Kidney (tissue), 22 donors: ENCODE results near the gene PDGFB. TPM values are rescaled to one million over a fixed set of nuclear protein-coding genes. Genes with fewer than 3 reads are reported as not detected.

Experiments
- DNase-seq, 5 donors: peaks; one replicate each; pipeline ENCODE4 v3.0.0-alpha.2; 2013 to 2020
- FAIRE-seq: peaks from 2 replicates; lab custom pipeline; 2012; peaks lifted over from hg19 to GRCh38; lab: Jason Lieb, UNC
- H3K27ac ChIP-seq, 2 donors: one replicate each; pipeline ENCODE4 v1.7.0; 2013; ENCODE audit warnings: low read depth in 2 of 2, low read length in 2 of 2, inconsistent platforms in 1 of 2
- H3K27me3 ChIP-seq: one replicate; pipeline ENCODE4 v1.7.1; 2013; ENCODE audit warnings: low read length, inconsistent platforms; ENCODE audit not compliant: control insufficient read depth, insufficient read depth
- H3K36me3 ChIP-seq, 3 donors: one replicate each; pipeline versions ENCODE4 v1.7.0 to v1.7.1; 2013; ENCODE audit warnings: low read length in 3 of 3, control low read depth in 1 of 3, inconsistent platforms in 1 of 3; ENCODE audit not compliant: insufficient read depth in 3 of 3, control insufficient read depth in 2 of 3
- H3K4me1 ChIP-seq, 3 donors: one replicate each; pipeline versions ENCODE4 v1.7.0 to v1.7.1; 2013; ENCODE audit warnings: low read length in 3 of 3, inconsistent platforms in 1 of 3, low read depth in 1 of 3; ENCODE audit not compliant: control insufficient read depth in 2 of 3, insufficient read depth in 2 of 3
- H3K4me3 ChIP-seq, 3 donors: one replicate each; pipeline versions ENCODE4 v1.7.0 to v1.8.1; 2013; ENCODE audit warnings: low read length in 3 of 3, control low read depth in 1 of 3, inconsistent platforms in 1 of 3
- H3K9ac ChIP-seq, 3 donors: one replicate each; pipeline versions ENCODE4 v1.7.0 to v1.7.1; 2013; ENCODE audit warnings: low read length in 3 of 3, control low read depth in 1 of 3, inconsistent platforms in 1 of 3
- H3K9me3 ChIP-seq, 3 donors: one replicate each; pipeline versions ENCODE4 v1.7.0 to v1.7.1; 2013; ENCODE audit warnings: low read length in 3 of 3, control low read depth in 1 of 3, inconsistent platforms in 1 of 3; ENCODE audit not compliant: control insufficient read depth in 2 of 3, insufficient read depth in 1 of 3
- CTCF ChIP-seq: IDR thresholded peaks from 3 replicates; pipeline ENCODE4 v1.5.1; 2012; ENCODE audit warnings: mild to moderate bottlenecking, moderate library complexity, borderline replicate concordance; ENCODE audit not compliant: insufficient read depth; ENCODE audit errors: extremely low read depth
- intact Hi-C: fragments of 100-400 bp; cut with DNase I; formaldehyde crosslinking; loops from one replicate; pipeline ENCODE4 v1.11.1; 2022
- long read RNA-seq, 10 donors: library from polyadenylated mRNA in 1 of 10; unstranded in 1 of 10; transcript quantifications; one replicate each; pipeline ENCODE4 v2.0.0 and lab custom pipeline, GENCODE V29; 2021 to 2026
- polyA plus RNA-seq: library from polyadenylated mRNA; stranded (reverse); fragments of 350-450 nt; fragmentation: Illumina TruSeq; extraction: RNeasy Lipid Tissue Mini Kit (QIAGEN cat#74804); gene quantifications from one replicate; pipeline ENCODE4 v1.2.3, GENCODE V29; 2014; ENCODE audit warnings: low read depth, low replicate concordance; ENCODE audit not compliant: insufficient read depth
- total RNA-seq: library from RNA; stranded (reverse); fragmentation: NEBNext Ultra II Directional; extraction: Animal tissue kit (Norgen Biotek cat#: 25700); gene quantifications from one replicate; pipeline ENCODE4 v1.2.1, GENCODE V29; 2021
- donor health status: control.
- donor health status: control.
- donor health status: control.
- donor health status: control.
- donor health status: control.
- donor health status: DM: yes; HTN: yes; CAD: no.
- donor health status: Normal renal cell carcinoma (clear cell type).

The PDGFB gene
- total RNA-seq (14.2 TPM), polyA plus RNA-seq (10.4 TPM)
- long read RNA-seq, donor 1, transcript PDGFB-201 (7 exons, 3,497 nt): major isoform, 6 of 6 reads
- long read RNA-seq, donor 1, partial matches to known transcripts: 0 of 6 reads
- long read RNA-seq, donor 1, other reads (novel, unspliced or antisense): 0 of 6 reads
- long read RNA-seq, donor 2, partial matches to known transcripts: 0 of 3 reads
- long read RNA-seq, donor 2, other reads (novel, unspliced or antisense): 0 of 3 reads
- long read RNA-seq, donor 3: 0 reads
- long read RNA-seq, donor 4, partial matches to known transcripts: 0 of 1 reads
- long read RNA-seq, donor 4, other reads (novel, unspliced or antisense): 0 of 1 reads
- long read RNA-seq, donor 5: 0 reads
- long read RNA-seq, donor 6: 0 reads
- long read RNA-seq, donor 7, transcript PDGFB-201 (7 exons, 3,497 nt): major isoform, 9 of 20 reads
- long read RNA-seq, donor 7, partial matches to known transcripts: 3 of 20 reads
- long read RNA-seq, donor 7, other reads (novel, unspliced or antisense): 8 of 20 reads
- long read RNA-seq, donor 8, partial matches to known transcripts: 0 of 4 reads
- long read RNA-seq, donor 8, other reads (novel, unspliced or antisense): 0 of 4 reads
- long read RNA-seq, donor 9, partial matches to known transcripts: 0 of 2 reads
- long read RNA-seq, donor 9, other reads (novel, unspliced or antisense): 0 of 2 reads
- long read RNA-seq, donor 10, partial matches to known transcripts: 0 of 3 reads
- long read RNA-seq, donor 10, other reads (novel, unspliced or antisense): 0 of 3 reads

GRCh38 chr22:39244496-39245129, at the start of gene PDGFB:
PDGFB (minus strand) TSS chr22:39244982; CDS start chr22:39243963, 1,019 bp downstream.
- Histone ChIP-seq H3K9ac (peak within 1 kb of the TSS in 2 of 3 donors; percentile 37 to 82), H3K9me3 (no peaks in the 10 kb centered on the region)

GRCh38 chr22:39293766-39294368, 49.1 kb upstream of the PDGFB start:
- no peak for TF ChIP-seq CTCF
- no peak overlapping the region for H3K4me3 ChIP-seq
- no peak overlapping the region for H3K9ac ChIP-seq
- no peak overlapping the region for H3K27ac ChIP-seq
- no peaks in the 10 kb centered on the region for H3K36me3 ChIP-seq
- peaks cover 0 to 49% (median 43%) of the 10 kb centered on the region in 3 donors for H3K4me1 ChIP-seq
- no peaks in the 10 kb centered on the region for H3K27me3 ChIP-seq
- DNase-seq: no peak
- H3K9me3 ChIP-seq: no peaks in the 10 kb centered on the region
- intact Hi-C loops: no loop called here
- no peak for FAIRE-seq

More at GRCh38 chr22:39244496-39245129, at the start of gene PDGFB:
- TF ChIP-seq CTCF: no peak
- Histone ChIP-seq H3K4me3 (peak within 1 kb of the TSS in 2 of 3 donors; percentile 67 to 68), H3K27ac (peak within 1 kb of the TSS; percentile 82 to 88), H3K27me3 (peaks cover 2% of the 10 kb centered on the region), H3K4me1 (peaks cover 0 to 30% (median 7%) of the 10 kb centered on the region in 3 donors), H3K36me3 (no peaks in the 10 kb centered on the region)
- intact Hi-C loops: no loop called here
- FAIRE-seq (no peak), DNase-seq (peak in 1 of 5 donors; percentile 71)

GRCh38 chr22:39292561-39293074, 47.8 kb upstream of the PDGFB start:
- H3K27ac ChIP-seq: peak overlapping the region; percentile 71 to 95
- H3K27me3 ChIP-seq: no peaks in the 10 kb centered on the region
- no peaks in the 10 kb centered on the region for H3K9me3 ChIP-seq
- H3K9ac ChIP-seq: peak overlapping the region in 1 of 3 donors; percentile 61
- no peak overlapping the region for H3K4me3 ChIP-seq
- FAIRE-seq: no peak
- no peak for TF ChIP-seq CTCF
- no peaks in the 10 kb centered on the region for H3K36me3 ChIP-seq
- intact Hi-C loops: no loop called here
- peak; percentile 84 to 97 (median 91) for DNase-seq
- H3K4me1 ChIP-seq: peaks cover 0 to 42% (median 40%) of the 10 kb centered on the region in 3 donors
